DMS53 treated with DMSO at 0.1 percent for 48 hours (cell line): ENCODE data around the gene U2AF1L4.

Experiments
- DNase-seq: peaks from one replicate; lab custom pipeline; 2025; ENCODE audit not compliant: unreplicated experiment; lab: John Stamatoyannopoulos, UW

U2AF1L4 gene

DNA sequence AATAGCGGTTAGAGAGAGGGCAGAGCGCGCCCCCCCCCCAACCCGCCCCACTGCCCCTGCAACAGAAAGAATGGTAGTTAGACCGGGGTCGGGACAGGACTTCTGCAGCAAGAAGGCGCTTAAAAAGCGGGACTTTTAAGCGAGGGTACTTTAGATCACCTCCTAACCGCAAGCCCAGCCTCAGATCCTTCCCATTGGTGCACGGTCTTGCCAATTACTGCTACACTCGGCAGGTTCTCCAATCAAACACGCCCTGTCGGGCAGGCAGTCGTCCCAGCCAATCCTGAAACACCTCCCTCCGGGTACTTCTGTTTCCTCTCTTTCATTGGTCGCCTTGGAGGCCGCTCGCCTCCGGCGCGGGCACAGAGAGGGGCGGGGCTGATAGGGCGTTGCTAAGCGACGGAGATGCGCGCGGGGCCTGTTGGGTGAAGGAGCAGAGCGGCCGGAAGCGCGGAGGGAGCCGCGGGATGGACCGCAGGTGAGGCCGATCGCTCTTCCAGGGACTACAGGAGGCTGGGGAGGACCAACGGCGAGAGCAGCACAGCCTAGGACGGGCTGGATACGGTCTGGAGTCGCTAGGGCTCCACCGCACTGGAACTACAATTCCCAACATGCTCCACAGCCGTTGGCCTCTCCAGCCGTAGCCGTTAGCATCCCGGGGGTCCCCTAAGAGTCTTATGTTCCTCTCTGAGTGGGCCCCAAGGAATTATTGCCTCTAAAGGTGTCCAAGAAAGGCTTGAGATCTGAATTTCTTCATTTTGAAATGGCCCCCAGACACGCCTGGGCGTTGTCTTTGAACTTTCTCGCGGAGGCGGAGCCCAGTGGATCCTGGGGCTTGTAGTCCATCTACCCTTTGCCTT, 12.8 kb upstream of the U2AF1L4 start, which contains the start of gene PROSER3:
TSS of gene PROSER3 (plus strand) at position 428 of the 860 bp plus-strand sequence. CDS start at position 468, 40 bp downstream.
- peak; percentile 100 for DNase-seq

DNA sequence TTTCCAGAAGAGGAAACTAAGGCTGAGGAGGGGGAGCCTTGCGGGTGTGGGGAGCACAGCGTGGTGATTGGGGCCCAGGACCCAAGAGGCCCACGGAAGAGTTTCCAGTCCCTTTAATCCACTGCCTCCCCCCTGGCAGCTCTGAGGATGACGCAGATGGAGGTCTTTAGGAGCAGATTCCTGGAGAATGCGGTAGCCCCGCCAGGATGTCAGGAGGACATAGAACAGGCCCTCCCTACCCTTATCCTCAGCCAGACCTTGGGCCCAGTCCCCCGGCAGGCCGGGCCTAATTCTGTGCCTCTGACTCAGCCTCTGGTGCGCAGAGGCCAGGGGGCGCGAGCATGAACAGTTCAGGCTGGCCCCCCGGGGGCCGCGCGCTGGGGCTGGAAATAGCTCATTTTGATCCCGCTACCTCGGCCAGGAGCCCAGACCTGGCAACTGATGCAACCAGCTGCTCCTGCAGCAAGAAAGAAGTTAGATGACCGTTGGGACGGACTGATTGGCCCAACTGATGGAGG, 12.1 kb upstream of the U2AF1L4 start:
- DNase-seq, result no peak

- peak; percentile 43 for DNase-seq
These were observed 11.4 kb upstream of the U2AF1L4 start, which contains the start of gene HSPB6 for GRCh38 chr19:35756377-35757230. HSPB6 (minus strand) TSS chr19:35757029; CDS start chr19:35757008, 21 bp downstream.

GRCh38 chr19:35755550-35756376, 10.5 kb upstream of the U2AF1L4 start:
- no peak for DNase-seq

DNA sequence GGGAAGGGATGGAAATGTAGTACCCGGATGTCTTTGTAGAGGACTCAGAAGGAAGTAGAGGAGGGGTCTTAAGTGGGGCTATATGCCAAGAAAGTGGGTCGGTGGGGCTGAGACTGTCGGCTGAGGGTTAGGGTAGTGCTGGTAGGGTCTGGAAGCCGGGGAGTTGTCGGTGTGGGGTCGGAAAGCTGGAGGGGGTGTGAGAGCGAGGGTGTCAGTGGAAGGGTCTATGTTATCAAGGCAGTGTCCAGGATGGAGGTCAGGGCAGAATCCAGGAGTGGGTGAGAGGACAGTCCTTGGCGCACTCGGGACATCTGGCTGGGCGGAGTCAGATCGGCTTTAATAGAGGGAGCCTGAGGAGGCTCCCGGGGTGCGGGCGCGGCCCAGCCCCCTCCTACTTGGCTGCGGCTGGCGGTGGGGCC, 9.9 kb upstream of the U2AF1L4 start:
- DNase-seq, result no peak

GRCh38 chr19:35754370-35755130, 9.3 kb upstream of the U2AF1L4 start:
- no peak for DNase-seq

GRCh38 chr19:35753634-35754369, 8.6 kb upstream of the U2AF1L4 start:
- DNase-seq, result no peak

DNA sequence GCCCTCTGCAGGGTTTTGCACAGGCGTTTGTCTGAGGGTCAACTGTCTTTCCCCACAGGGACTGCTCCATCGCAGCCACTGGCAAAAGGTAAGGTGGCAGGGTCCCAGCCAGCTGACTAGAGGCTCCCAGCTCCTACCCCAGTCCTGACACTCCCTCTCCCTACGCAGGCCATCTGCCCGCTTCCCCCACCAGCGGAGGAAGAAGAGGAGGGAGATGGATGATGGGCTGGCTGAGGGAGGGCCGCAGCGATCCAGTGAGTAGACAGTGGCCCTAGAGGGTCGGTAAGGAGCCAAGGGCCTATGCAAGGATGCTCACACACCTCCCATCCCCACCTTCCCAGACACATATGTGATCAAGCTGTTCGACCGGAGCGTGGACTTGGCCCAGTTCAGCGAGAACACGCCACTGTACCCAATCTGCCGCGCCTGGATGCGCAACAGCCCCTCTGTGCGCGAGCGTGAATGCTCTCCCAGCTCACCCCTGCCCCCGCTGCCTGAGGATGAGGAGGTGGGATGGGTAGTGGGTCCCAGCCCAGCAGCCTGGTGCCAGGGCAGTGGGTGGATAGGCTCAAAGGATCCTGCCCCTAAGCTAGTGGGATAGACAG, 7.6 kb upstream of the U2AF1L4 start:
- DNase-seq, result no peak

DNA sequence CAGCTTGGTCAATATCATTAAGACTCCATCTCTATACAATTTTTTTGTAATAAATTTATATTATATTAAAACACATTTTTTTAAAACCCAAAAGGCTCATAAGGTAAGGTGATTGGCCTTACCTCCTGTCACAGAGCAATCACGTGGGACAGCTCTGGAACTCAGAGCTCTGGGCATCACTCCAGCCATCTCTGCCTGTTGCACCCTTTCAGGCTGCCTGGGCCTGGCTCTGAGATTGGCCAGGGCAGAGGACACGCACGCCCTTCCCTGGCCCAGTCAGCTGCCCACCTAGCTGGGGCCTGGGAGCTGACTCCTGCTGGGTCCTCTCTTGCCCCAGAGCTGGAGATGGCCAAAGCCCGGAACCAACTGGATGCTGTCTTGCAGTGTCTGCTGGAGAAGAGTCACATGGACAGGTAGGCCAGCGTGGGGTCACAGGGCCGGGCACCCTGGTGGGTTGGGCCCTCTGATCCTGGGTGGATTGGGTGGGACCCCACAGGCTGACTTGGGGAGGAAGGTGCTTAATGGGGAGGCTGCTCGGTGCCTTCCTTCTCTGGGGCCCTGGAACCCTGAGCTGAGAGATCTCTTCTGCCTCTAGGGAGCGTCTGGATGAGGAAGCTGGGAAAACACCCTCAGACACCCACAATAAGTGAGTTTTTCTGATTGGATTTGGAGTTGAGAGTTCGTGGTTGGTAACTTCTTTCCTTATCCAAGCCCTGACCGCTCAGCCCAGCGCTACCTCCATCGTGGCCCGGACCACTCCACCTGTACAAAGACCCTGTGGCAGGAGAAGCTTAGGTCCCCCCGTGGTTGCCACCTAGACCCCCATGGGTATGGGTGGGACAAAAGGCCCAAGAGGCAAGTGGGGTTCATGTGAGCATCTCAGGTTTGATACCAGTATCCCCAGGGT, 6.9 kb upstream of the U2AF1L4 start:
- no peak for DNase-seq

- DNase-seq, result no peak
These were observed 4.9 kb upstream of the U2AF1L4 start for GRCh38 chr19:35750167-35750566.

GRCh38 chr19:35748106-35749020, 3.1 kb upstream of the U2AF1L4 start, which contains the start of gene LIN37:
LIN37 (plus strand) TSS chr19:35748576; CDS start chr19:35748725, 149 bp downstream.
- DNase-seq, result peak; percentile 99

DNA sequence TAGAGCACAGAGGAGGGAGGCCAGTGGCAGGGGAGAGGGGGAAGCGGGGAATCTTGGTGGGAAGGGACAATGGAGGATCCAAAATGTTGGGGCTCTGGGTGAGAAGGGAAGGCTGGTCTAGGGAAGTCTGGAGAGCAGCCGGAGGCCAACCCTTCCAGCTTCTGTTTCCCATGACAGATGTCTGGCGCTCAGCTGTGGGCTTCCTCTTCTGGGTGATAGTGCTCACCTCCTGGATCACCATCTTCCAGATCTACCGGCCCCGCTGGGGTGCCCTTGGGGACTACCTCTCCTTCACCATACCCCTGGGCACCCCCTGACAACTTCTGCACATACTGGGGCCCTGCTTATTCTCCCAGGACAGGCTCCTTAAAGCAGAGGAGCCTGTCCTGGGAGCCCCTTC, 1.3 kb upstream of the U2AF1L4 start:
- DNase-seq, result no peak

GRCh38 chr19:35746087-35746462, 857 bp upstream of the U2AF1L4 start:
- DNase-seq, result no peak

- peak; percentile 97 for DNase-seq
These were observed 539 bp downstream of the U2AF1L4 start for GRCh38 chr19:35744430-35745327.

DNA sequence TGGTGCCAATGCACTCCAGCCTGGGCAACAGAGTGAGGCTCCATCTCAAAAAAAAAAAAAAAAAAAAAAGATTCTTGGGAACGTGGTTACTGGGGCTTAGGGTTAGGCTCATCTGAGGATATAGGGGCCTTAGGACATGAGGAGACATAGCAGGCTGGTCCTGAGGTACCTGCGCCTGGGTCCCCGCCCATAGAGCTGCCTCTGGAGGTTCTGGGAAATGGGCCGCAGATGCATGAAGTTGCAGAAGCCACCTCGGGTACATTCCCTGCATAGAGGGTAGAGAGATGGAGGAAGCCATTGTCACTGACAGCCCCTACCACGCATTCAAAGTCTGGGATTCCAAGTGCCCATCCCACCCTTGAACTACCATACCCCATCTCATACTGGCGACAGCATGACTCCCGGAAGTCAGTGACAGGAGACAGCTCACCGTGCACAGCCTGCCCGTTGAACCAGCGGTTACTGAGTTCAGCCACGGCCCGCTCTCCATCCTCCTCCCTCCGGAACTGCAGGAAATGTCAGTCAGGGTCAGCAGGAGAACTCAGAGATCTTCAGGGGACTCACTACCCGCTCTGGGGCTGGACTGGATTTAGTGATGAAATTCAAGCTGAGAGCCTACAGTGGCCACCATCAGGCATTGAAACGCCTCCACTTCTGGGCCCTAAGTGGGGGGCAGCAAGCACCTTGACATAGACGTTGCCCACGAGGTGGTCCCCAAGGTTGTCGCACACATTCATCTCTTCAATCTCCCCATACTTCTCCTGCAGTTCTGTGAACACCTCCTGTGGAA, 1.4 kb downstream of the U2AF1L4 start:
- DNase-seq, result no peak
